OCI-LY1 (cell line): Measurements from ENCODE around the gene ELP2.
"Not testable (repeated sequence)": the region's sequence is repeated elsewhere in the genome, so short reads cannot be mapped to it uniquely, and the experiment has no call there.

Source experiments
- H2AFZ ChIP-seq: fragments of 200-600 bp; sonication (generic), shearing (Covaris generic); 2 replicates; pipeline ENCODE4 v1.6.0; 2014; ENCODE audit warnings: antibody characterized with exemption, mild to moderate bottlenecking, low read length
- H3F3A ChIP-seq: fragments of 200-600 bp; sonication (generic), shearing (Covaris generic); 2 replicates; pipeline ENCODE4 v1.6.0; 2014; ENCODE audit warnings: mild to moderate bottlenecking, antibody characterized with exemption, low read length, moderate library complexity; ENCODE audit not compliant: insufficient read depth
- H3K27ac ChIP-seq: fragments of 200-600 bp; sonication (generic); 2 replicates; pipeline ENCODE4 v1.5.1; 2014; ENCODE audit warnings: low read length, mixed run types, mild to moderate bottlenecking, low read depth; ENCODE audit not compliant: poor library complexity, severe bottlenecking
- H3K27me3 ChIP-seq: fragments of 200-600 bp; sonication (generic); 2 replicates; pipeline ENCODE4 v1.6.0; 2014; ENCODE audit warnings: antibody characterized with exemption, mild to moderate bottlenecking, low read length, moderate library complexity; ENCODE audit not compliant: insufficient read depth
- H3K36me3 ChIP-seq: fragments of 200-600 bp; sonication (generic); 2 replicates; pipeline ENCODE4 v1.6.1; 2014; ENCODE audit warnings: mild to moderate bottlenecking, antibody characterized with exemption, low read length, moderate library complexity, mixed read lengths; ENCODE audit not compliant: insufficient read depth
- H3K4me1 ChIP-seq: fragments of 200-600 bp; sonication (generic); 2 replicates; pipeline ENCODE4 v1.5.1; 2014; ENCODE audit warnings: mild to moderate bottlenecking, low read length, moderate library complexity; ENCODE audit not compliant: insufficient read depth, severe bottlenecking
- H3K4me2 ChIP-seq: fragments of 200-600 bp; sonication (generic), shearing (Covaris generic); 2 replicates; pipeline ENCODE4 v1.6.1; 2014; ENCODE audit warnings: low read length
- H3K4me3 ChIP-seq: fragments of 200-600 bp; sonication (generic); 2 replicates; pipeline ENCODE4 v1.5.1; 2014; ENCODE audit warnings: low read length, low read depth, mild to moderate bottlenecking, mixed read lengths; ENCODE audit not compliant: poor library complexity, severe bottlenecking
- H3K79me2 ChIP-seq: fragments of 200-600 bp; shearing (Covaris generic); 2 replicates; pipeline ENCODE4 v1.6.1; 2016; ENCODE audit warnings: mixed run types, low read length, mixed read lengths; ENCODE audit not compliant: insufficient read depth
- H3K9ac ChIP-seq: fragments of 200-600 bp; sonication (generic), shearing (Covaris generic); 2 replicates; pipeline ENCODE4 v1.6.1; 2014; ENCODE audit warnings: mild to moderate bottlenecking, low read length, mixed read lengths
- H3K9me2 ChIP-seq: fragments of 200-600 bp; sonication (generic), shearing (Covaris generic); 2 replicates; pipeline ENCODE4 v1.6.1; 2014; ENCODE audit warnings: low read depth, mild to moderate bottlenecking, low read length, mixed read lengths
- H3K9me3 ChIP-seq: fragments of 200-600 bp; shearing (Covaris generic); 2 replicates; pipeline ENCODE4 v1.6.1; 2014; ENCODE audit warnings: low read length, mixed read lengths
- H4K20me1 ChIP-seq: fragments of 200-600 bp; sonication (generic), shearing (Covaris generic); 2 replicates; pipeline ENCODE4 v1.6.0; 2016; ENCODE audit warnings: mild to moderate bottlenecking, low read length; ENCODE audit not compliant: insufficient read depth
- CTCF ChIP-seq: fragments of 200-600 bp; sonication (generic), shearing (Covaris generic); IDR thresholded peaks from 2 replicates; pipeline ENCODE4 v1.5.1; 2017; ENCODE audit warnings: mild to moderate bottlenecking, antibody characterized with exemption, low read length, moderate library complexity, mixed read lengths
- EZH2 ChIP-seq: fragments of 200-600 bp; sonication (generic), shearing (Covaris generic); IDR thresholded peaks from 2 replicates; pipeline ENCODE4 v1.8.0; 2017; ENCODE audit warnings: borderline replicate concordance, mixed run types, mild to moderate bottlenecking, antibody characterized with exemption, low read length, moderate library complexity, mixed read lengths

The ELP2 gene

GRCh38 chr18:36160959-36161371, 31.3 kb downstream of the ELP2 start:
- Histone ChIP-seq H3K79me2 (no peaks in the 10 kb centered on the region), H3K36me3 (peaks cover 96% of the 10 kb centered on the region), H2AFZ (no peak overlapping the region), H3K4me1 (no peaks in the 10 kb centered on the region), H3F3A (no peaks in the 10 kb centered on the region), H4K20me1 (no peaks in the 10 kb centered on the region), H3K4me3 (no peak overlapping the region), H3K27ac (no peak overlapping the region), H3K9ac (no peak overlapping the region), H3K9me3 (no peaks in the 10 kb centered on the region), H3K9me2 (no peaks in the 10 kb centered on the region), H3K4me2 (no peak overlapping the region), H3K27me3 (no peaks in the 10 kb centered on the region)
- no peak for TF ChIP-seq EZH2
- TF ChIP-seq CTCF: no peak

GRCh38 chr18:36162981-36163380, 33.3 kb downstream of the ELP2 start:
- Histone ChIP-seq H3K27ac (no peak overlapping the region), H3K4me3 (no peak overlapping the region), H3K4me2 (no peak overlapping the region), H3F3A (no peaks in the 10 kb centered on the region), H3K4me1 (no peaks in the 10 kb centered on the region), H3K36me3 (peaks cover 93% of the 10 kb centered on the region), H3K79me2 (no peaks in the 10 kb centered on the region), H3K9me3 (no peaks in the 10 kb centered on the region), H3K27me3 (no peaks in the 10 kb centered on the region), H2AFZ (no peak overlapping the region), H3K9me2 (no peaks in the 10 kb centered on the region), H3K9ac (no peak overlapping the region), H4K20me1 (no peaks in the 10 kb centered on the region)
- TF ChIP-seq EZH2 (no peak), CTCF (no peak)

GRCh38 chr18:36167692-36168218, 38.1 kb downstream of the ELP2 start:
- Histone ChIP-seq H3K9me3 (no peaks in the 10 kb centered on the region), H3K27me3 (no peaks in the 10 kb centered on the region), H2AFZ (no peak overlapping the region), H4K20me1 (no peaks in the 10 kb centered on the region), H3K4me1 (no peaks in the 10 kb centered on the region), H3K36me3 (peaks cover 89% of the 10 kb centered on the region), H3K4me2 (no peak overlapping the region), H3K9me2 (no peaks in the 10 kb centered on the region), H3K4me3 (no peak overlapping the region), H3K27ac (no peak overlapping the region), H3F3A (no peaks in the 10 kb centered on the region), H3K79me2 (no peaks in the 10 kb centered on the region), H3K9ac (no peak overlapping the region)
- TF ChIP-seq EZH2: no peak
- no peak for TF ChIP-seq CTCF

- not testable (repeated sequence) for H3K79me2 ChIP-seq, H3F3A ChIP-seq
- H3K36me3 ChIP-seq: peaks cover 89% of the 10 kb centered on the region
These were observed 38.6 kb downstream of the ELP2 start for GRCh38 chr18:36168296-36168695.

More at GRCh38 chr18:36168296-36168695, 38.6 kb downstream of the ELP2 start:
- H3K27me3 ChIP-seq, H2AFZ ChIP-seq, H3K4me3 ChIP-seq, H3K4me1 ChIP-seq, H3K9me2 ChIP-seq, H3K9ac ChIP-seq, H3K4me2 ChIP-seq, H3K27ac ChIP-seq, H3K9me3 ChIP-seq, H4K20me1 ChIP-seq: not testable (repeated sequence)
